Mammary microvascular endothelial cell (primary cell): ENCODE results near the gene KRT23. TPM values are rescaled to one million over a fixed set of nuclear protein-coding genes. Genes with fewer than 3 reads are reported as not detected.

Experiments used
- total RNA-seq: library from RNA; depleted of rRNA; stranded (reverse); fragments of >200 nt; gene quantifications from 2 replicates; pipeline ENCODE4 v1.2.3, GENCODE V29; 2015

KRT23 gene
- total RNA-seq: not detected in 2 replicates

GRCh38 chr17:40937384-40937819, at the start of gene KRT23:
KRT23 (minus strand) TSS chr17:40937646; CDS start chr17:40936603, 1,043 bp downstream.

GRCh38 chr17:40984226-40984625, 46.8 kb upstream of the KRT23 start, which contains the start of gene KRT40:
KRT40 (minus strand) TSS chr17:40984326; CDS start chr17:40984273, 53 bp downstream.

GRCh38 chr17:40966848-40967247, 29.4 kb upstream of the KRT23 start, which contains the start of gene KRT39:
KRT39 (minus strand) TSS chr17:40966948; CDS start chr17:40966856, 92 bp downstream.

GRCh38 chr17:40884708-40885512, 52.5 kb downstream of the KRT23 start, which contains the start of gene KRT20:
KRT20 (minus strand) TSS chr17:40885242; CDS start chr17:40885185, 57 bp downstream.

Other genes with a start within 250 kb of the KRT23 start
- not detected in 2 replicates for gene KRT24, start 233.9 kb downstream of the KRT23 start, total RNA-seq
- not detected in 2 replicates for gene KRT25, start 182.3 kb downstream of the KRT23 start, total RNA-seq
- not detected in 2 replicates for gene KRT26, start 165.4 kb downstream of the KRT23 start, total RNA-seq
- gene KRT27, start 155.1 kb downstream of the KRT23 start, total RNA-seq: not detected in 2 replicates
- gene KRT28, start 137.7 kb downstream of the KRT23 start, total RNA-seq: not detected in 2 replicates
- gene KRT10, start 115.0 kb downstream of the KRT23 start, total RNA-seq: 21.9 and 23.3 TPM in 2 replicates
- gene KRT12, start 70.4 kb downstream of the KRT23 start, total RNA-seq: not detected in 2 replicates
- not detected in 2 replicates for gene KRT20, start 52.4 kb downstream of the KRT23 start, total RNA-seq
- not detected in 2 replicates for gene KRT39, start 29.3 kb upstream of the KRT23 start, total RNA-seq
- gene KRT40, start 46.7 kb upstream of the KRT23 start, total RNA-seq: not detected in 2 replicates
- gene KRTAP3-3, start 56.5 kb upstream of the KRT23 start, total RNA-seq: not detected in 2 replicates
- gene KRTAP3-2, start 62.3 kb upstream of the KRT23 start, total RNA-seq: not detected in 2 replicates
- not detected in 2 replicates for gene KRTAP3-1, start 71.5 kb upstream of the KRT23 start, total RNA-seq
- not detected in 2 replicates for gene KRTAP1-5, start 89.6 kb upstream of the KRT23 start, total RNA-seq
- not detected in 2 replicates for gene KRTAP1-4, start 92.5 kb upstream of the KRT23 start, total RNA-seq
- gene KRTAP1-3, start 97.2 kb upstream of the KRT23 start, total RNA-seq: not detected in 2 replicates
- gene KRTAP1-1, start 103.8 kb upstream of the KRT23 start, total RNA-seq: not detected in 2 replicates
- gene KRTAP2-1, start 109.7 kb upstream of the KRT23 start, total RNA-seq: not detected in 2 replicates
- not detected in 2 replicates for gene KRTAP2-2, start 117.6 kb upstream of the KRT23 start, total RNA-seq
- not detected in 2 replicates for gene KRTAP2-3, start 122.5 kb upstream of the KRT23 start, total RNA-seq
- gene KRTAP2-4, start 128.2 kb upstream of the KRT23 start, total RNA-seq: not detected in 2 replicates
- gene KRTAP4-7, start 146.5 kb upstream of the KRT23 start, total RNA-seq: not detected in 2 replicates
- gene KRTAP4-8, start 160.5 kb upstream of the KRT23 start, total RNA-seq: not detected in 2 replicates
- not detected in 2 replicates for gene KRTAP4-16, start 164.6 kb upstream of the KRT23 start, total RNA-seq
- gene KRTAP4-9, start 167.7 kb upstream of the KRT23 start, total RNA-seq: not detected in 2 replicates
- not detected in 2 replicates for gene KRTAP4-11, start 180.7 kb upstream of the KRT23 start, total RNA-seq
- gene KRTAP4-12, start 186.5 kb upstream of the KRT23 start, total RNA-seq: not detected in 2 replicates
- not detected in 2 replicates for gene KRTAP4-6, start 202.9 kb upstream of the KRT23 start, total RNA-seq
- not detected in 2 replicates for gene KRTAP4-5, start 212.2 kb upstream of the KRT23 start, total RNA-seq
- not detected in 2 replicates for gene KRTAP4-4, start 223.1 kb upstream of the KRT23 start, total RNA-seq
- not detected in 2 replicates for gene KRTAP4-3, start 230.6 kb upstream of the KRT23 start, total RNA-seq
- gene KRTAP4-2, start 240.6 kb upstream of the KRT23 start, total RNA-seq: not detected in 2 replicates
- gene KRTAP4-1, start 247.3 kb upstream of the KRT23 start, total RNA-seq: not detected in 2 replicates